Lower leg skin (tissue), 4 donors: ENCODE measurements around the gene UBE2F. TPM values are rescaled to one million over a fixed set of nuclear protein-coding genes. Genes with fewer than 3 reads are reported as not detected.
"Not testable (repeated sequence)": the region's sequence is repeated elsewhere in the genome, so short reads cannot be mapped to it uniquely, and the experiment has no call there.

ENCODE experiments used
- DNase-seq, 2 donors: peaks; one replicate each; pipeline ENCODE4 v3.0.0-alpha.2; 2019; ENCODE audit warnings: low spot score in 2 of 2
- H3K4me3 ChIP-seq: fragments of 200-600 bp; sonication (generic); 2 replicates; pipeline ENCODE4 v1.5.1; 2017; ENCODE audit warnings: mild to moderate bottlenecking, low read depth; ENCODE audit not compliant: poor library complexity, severe bottlenecking
- CTCF ChIP-seq, 3 donors: fragments of 450-650 bp; IDR thresholded peaks; one replicate each; pipeline ENCODE4 v1.5.1; 2016; ENCODE audit warnings: antibody characterized with exemption in 3 of 3, mild to moderate bottlenecking in 3 of 3, moderate library complexity in 2 of 3
- POLR2A ChIP-seq, 2 donors: fragments of 450-650 bp; IDR thresholded peaks; one replicate each; pipeline ENCODE4 v1.6.1; 2016 to 2017; ENCODE audit warnings: antibody characterized with exemption in 2 of 2, mild to moderate bottlenecking in 1 of 2, moderate library complexity in 1 of 2
- WGBS, 2 donors: methylation state at CpG; one replicate each; pipeline ENCODE4 v1.1.5; 2018; 5-methylcytosine and 5-hydroxymethylcytosine counted together
- intact Hi-C: fragments of 100-400 bp; cut with DNase I; formaldehyde crosslinking; loops from one replicate; pipeline ENCODE4 v1.15.0; 2023; ENCODE audit warnings: low total_unique reads
- total RNA-seq, 4 donors: library from RNA; depleted of rRNA; stranded (reverse); fragments of >200 nt; gene quantifications; one replicate each; pipeline ENCODE4 v1.1.0, GENCODE V29; 2016

The UBE2F gene
- total RNA-seq, 4 donors from 2014 or later: 32.8 to 46.9 (median 33.3) TPM

DNA sequence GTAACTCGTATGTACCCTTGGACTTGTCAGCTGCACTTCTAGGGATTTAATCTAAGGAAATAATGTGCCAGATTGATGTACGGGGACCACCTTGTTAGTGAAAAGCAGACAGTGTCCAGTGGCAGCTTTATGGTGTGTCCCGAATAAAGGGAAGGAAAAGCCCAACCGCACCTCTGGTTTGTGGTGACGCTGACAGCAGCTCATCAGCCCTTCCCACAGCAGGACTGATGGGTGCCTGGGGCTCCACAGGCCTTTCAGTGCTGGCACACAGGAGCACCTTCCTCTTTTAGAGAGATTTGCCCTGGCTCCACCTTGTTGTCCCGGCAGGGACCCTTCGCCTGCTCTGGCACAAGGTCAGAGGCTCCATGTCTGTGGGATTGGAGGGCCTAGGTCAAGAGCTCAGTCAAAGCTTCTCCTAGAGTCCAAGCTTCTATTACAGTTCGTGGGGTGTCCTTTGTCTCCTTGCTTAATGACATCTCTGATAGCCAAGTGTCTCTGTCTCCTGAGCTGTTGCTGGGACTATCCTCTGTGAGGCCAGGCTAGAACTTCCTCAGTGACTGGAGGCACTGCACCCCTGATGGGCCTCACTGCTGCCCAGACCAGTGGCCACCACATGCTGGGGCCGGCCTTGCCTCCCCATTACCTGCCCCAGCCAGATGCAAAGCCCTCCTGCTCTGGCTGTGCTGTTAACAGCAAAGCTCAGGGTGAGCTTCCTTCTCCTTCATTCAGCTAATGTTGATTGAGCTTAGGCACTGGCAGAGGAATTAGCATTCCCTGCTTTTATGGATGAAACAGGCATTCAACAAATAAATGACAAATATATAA lies 61.0 kb downstream of the UBE2F start:
- DNase-seq: no peak
- no peak overlapping the region for H3K4me3 ChIP-seq
- TF ChIP-seq POLR2A (IDR thresholded peaks at IDR 0.05): no peak
- TF ChIP-seq CTCF (IDR thresholded peaks at IDR 0.05): no peak
- intact Hi-C loops: no loop called here
- WGBS, 2 donors: 82 to 88% methylated on average over 9 of the region's 9 CpGs

- 96 to 98% methylated on average over 3 of the region's 3 CpGs for WGBS, 2 donors
- H3K4me3 ChIP-seq: no peak overlapping the region
- TF ChIP-seq CTCF (IDR thresholded peaks at IDR 0.05) (no peak), POLR2A (IDR thresholded peaks at IDR 0.05) (no peak)
- intact Hi-C loops: no loop called here
- no peak for DNase-seq
Measured at GRCh38 chr2:238029853-238030252, 63.0 kb downstream of the UBE2F start.

- DNase-seq: no peak
- 88 to 92% methylated on average over 8 of the region's 8 CpGs for WGBS, 2 donors
- no peak overlapping the region for H3K4me3 ChIP-seq
- intact Hi-C loops: no loop called here
- TF ChIP-seq POLR2A (IDR thresholded peaks at IDR 0.05): no peak
- TF ChIP-seq CTCF (IDR thresholded peaks at IDR 0.05): no peak
Measured at GRCh38 chr2:238030422-238031155, 63.8 kb downstream of the UBE2F start.

DNA sequence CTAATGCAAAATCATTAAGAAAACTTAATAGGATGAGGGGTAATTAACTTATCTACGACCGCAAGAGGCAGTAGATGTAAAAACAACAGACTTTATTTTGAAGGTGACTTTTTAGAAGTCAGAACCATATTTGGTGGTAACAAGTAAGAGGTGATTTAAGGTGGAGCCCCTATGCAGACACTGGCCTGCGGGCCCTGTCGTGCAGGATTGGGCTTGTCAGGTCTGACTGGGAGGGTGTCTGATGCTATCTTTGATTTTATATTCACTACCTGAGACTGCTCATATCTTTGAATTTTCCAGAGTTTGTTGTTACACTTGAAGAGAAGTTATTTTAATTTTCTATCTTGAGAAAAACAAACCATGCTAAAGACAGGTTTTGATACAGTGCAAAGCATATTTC lies 64.9 kb downstream of the UBE2F start:
- intact Hi-C loops: no loop called here
- no peak overlapping the region for H3K4me3 ChIP-seq
- 57 to 61% methylated on average over 4 of the region's 4 CpGs for WGBS, 2 donors
- TF ChIP-seq POLR2A (IDR thresholded peaks at IDR 0.05): no peak
- TF ChIP-seq CTCF (IDR thresholded peaks at IDR 0.05): no peak
- DNase-seq: no peak

GRCh38 chr2:238032755-238033337 lies 66.0 kb downstream of the UBE2F start:
- 50 to 53% methylated on average over 4 of the region's 4 CpGs for WGBS, 2 donors
- DNase-seq: no peak
- H3K4me3 ChIP-seq: no peak overlapping the region
- TF ChIP-seq CTCF (IDR thresholded peaks at IDR 0.05) (no peak), POLR2A (IDR thresholded peaks at IDR 0.05) (no peak)
- intact Hi-C loops: no loop called here

- DNase-seq, intact Hi-C loops, H3K4me3 ChIP-seq: not testable (repeated sequence)
- WGBS, 2 donors: 66 to 70% methylated on average over 9 of the region's 9 CpGs
Measured at GRCh38 chr2:238033991-238034390, 67.2 kb downstream of the UBE2F start.
